SK-N-SH treated with all-trans-retinoic acid at 6 μM for 48 hours (cell line): ENCODE results near the gene AATF.

Source experiments
- ARNTL ChIP-seq: fragments of 450-650 bp; formaldehyde crosslinking; IDR thresholded peaks from 2 replicates; pipeline ENCODE4 v1.5.0; 2020; ENCODE audit warnings: low read depth, mild to moderate bottlenecking, moderate library complexity, borderline replicate concordance
- CREB5 ChIP-seq: fragments of 250-450 bp; sonication (Bioruptor Pico); IDR thresholded peaks from 2 replicates; pipeline ENCODE4 v1.5.1; 2020; ENCODE audit warnings: low read depth, mild to moderate bottlenecking, moderate library complexity
- CSDC2 ChIP-seq: fragments of 250-450 bp; sonication (Bioruptor Pico); IDR thresholded peaks from 2 replicates; pipeline ENCODE4 v1.5.0; 2020; ENCODE audit warnings: mild to moderate bottlenecking, moderate library complexity
- ESRRG ChIP-seq: fragments of 250-450 bp; sonication (Bioruptor Pico); IDR thresholded peaks from 2 replicates; pipeline ENCODE4 v1.6.1; 2021; ENCODE audit warnings: mild to moderate bottlenecking
- ISL1 ChIP-seq: fragments of 250-450 bp; sonication (Bioruptor Pico); IDR thresholded peaks from 2 replicates; pipeline ENCODE4 v2.1.2; 2022; ENCODE audit warnings: mild to moderate bottlenecking, moderate library complexity
- OSR1 ChIP-seq: fragments of 250-450 bp; sonication (Bioruptor Pico); IDR thresholded peaks from 2 replicates; pipeline ENCODE4 v1.8.0; 2022; ENCODE audit warnings: moderate library complexity, mild to moderate bottlenecking, inconsistent platforms
- TCF4 ChIP-seq: fragments of 250-450 bp; sonication (Bioruptor Pico); IDR thresholded peaks from 2 replicates; pipeline ENCODE4 v1.8.0; 2021; ENCODE audit warnings: mild to moderate bottlenecking, moderate library complexity, borderline replicate concordance
- ZFP3 ChIP-seq: fragments of 250-450 bp; sonication (Bioruptor Pico); IDR thresholded peaks from 2 replicates; pipeline ENCODE4 v1.5.0; 2020; ENCODE audit warnings: mild to moderate bottlenecking, moderate library complexity
- ZFP30 ChIP-seq: fragments of 450-650 bp; formaldehyde crosslinking; IDR thresholded peaks from 2 replicates; pipeline ENCODE4 v1.5.0; 2022; ENCODE audit warnings: mild to moderate bottlenecking, moderate library complexity
- TF ChIP-seq, protein P1 (sequence below): fragments of 250-450 bp; sonication (Bioruptor Pico); IDR thresholded peaks from 2 replicates; pipeline ENCODE4 v1.8.0; 2020; ENCODE audit warnings: mild to moderate bottlenecking, moderate library complexity, borderline replicate concordance
- TF ChIP-seq, protein P2 (sequence below): fragments of 250-450 bp; sonication (Bioruptor Pico); IDR thresholded peaks from 2 replicates; pipeline ENCODE4 v1.5.0; 2020; ENCODE audit warnings: mild to moderate bottlenecking, moderate library complexity

GRCh38 chr17:37098910-37099664 lies 150.3 kb downstream of the AATF start:
- TF ChIP-seq CSDC2 (CRISPR knock-in tag): no peak
- TF ChIP-seq ARNTL: no peak
- TF ChIP-seq ZFP3 (CRISPR knock-in tag): no peak
- no peak for TF ChIP-seq ZFP30 (CRISPR knock-in tag)
- TF ChIP-seq TCF4 (CRISPR knock-in tag): no peak
- TF ChIP-seq OSR1 (CRISPR knock-in tag): no peak
- no peak for TF ChIP-seq ESRRG (CRISPR knock-in tag)
- TF ChIP-seq, protein P1, sequence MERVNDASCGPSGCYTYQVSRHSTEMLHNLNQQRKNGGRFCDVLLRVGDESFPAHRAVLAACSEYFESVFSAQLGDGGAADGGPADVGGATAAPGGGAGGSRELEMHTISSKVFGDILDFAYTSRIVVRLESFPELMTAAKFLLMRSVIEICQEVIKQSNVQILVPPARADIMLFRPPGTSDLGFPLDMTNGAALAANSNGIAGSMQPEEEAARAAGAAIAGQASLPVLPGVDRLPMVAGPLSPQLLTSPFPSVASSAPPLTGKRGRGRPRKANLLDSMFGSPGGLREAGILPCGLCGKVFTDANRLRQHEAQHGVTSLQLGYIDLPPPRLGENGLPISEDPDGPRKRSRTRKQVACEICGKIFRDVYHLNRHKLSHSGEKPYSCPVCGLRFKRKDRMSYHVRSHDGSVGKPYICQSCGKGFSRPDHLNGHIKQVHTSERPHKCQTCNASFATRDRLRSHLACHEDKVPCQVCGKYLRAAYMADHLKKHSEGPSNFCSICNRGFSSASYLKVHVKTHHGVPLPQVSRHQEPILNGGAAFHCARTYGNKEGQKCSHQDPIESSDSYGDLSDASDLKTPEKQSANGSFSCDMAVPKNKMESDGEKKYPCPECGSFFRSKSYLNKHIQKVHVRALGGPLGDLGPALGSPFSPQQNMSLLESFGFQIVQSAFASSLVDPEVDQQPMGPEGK: no peak
- no peak for TF ChIP-seq CREB5
- TF ChIP-seq, protein P2, sequence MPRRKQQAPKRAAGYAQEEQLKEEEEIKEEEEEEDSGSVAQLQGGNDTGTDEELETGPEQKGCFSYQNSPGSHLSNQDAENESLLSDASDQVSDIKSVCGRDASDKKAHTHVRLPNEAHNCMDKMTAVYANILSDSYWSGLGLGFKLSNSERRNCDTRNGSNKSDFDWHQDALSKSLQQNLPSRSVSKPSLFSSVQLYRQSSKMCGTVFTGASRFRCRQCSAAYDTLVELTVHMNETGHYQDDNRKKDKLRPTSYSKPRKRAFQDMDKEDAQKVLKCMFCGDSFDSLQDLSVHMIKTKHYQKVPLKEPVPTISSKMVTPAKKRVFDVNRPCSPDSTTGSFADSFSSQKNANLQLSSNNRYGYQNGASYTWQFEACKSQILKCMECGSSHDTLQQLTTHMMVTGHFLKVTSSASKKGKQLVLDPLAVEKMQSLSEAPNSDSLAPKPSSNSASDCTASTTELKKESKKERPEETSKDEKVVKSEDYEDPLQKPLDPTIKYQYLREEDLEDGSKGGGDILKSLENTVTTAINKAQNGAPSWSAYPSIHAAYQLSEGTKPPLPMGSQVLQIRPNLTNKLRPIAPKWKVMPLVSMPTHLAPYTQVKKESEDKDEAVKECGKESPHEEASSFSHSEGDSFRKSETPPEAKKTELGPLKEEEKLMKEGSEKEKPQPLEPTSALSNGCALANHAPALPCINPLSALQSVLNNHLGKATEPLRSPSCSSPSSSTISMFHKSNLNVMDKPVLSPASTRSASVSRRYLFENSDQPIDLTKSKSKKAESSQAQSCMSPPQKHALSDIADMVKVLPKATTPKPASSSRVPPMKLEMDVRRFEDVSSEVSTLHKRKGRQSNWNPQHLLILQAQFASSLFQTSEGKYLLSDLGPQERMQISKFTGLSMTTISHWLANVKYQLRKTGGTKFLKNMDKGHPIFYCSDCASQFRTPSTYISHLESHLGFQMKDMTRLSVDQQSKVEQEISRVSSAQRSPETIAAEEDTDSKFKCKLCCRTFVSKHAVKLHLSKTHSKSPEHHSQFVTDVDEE (CRISPR knock-in tag): no peak
- TF ChIP-seq ISL1 (CRISPR knock-in tag): no peak
